Measurements from ENCODE around the gene CYP2A7.
"Not testable (repeated sequence)": the region's sequence is repeated elsewhere in the genome, so short reads cannot be mapped to it uniquely, and the experiment has no call there.

The CYP2A7 gene

DNA sequence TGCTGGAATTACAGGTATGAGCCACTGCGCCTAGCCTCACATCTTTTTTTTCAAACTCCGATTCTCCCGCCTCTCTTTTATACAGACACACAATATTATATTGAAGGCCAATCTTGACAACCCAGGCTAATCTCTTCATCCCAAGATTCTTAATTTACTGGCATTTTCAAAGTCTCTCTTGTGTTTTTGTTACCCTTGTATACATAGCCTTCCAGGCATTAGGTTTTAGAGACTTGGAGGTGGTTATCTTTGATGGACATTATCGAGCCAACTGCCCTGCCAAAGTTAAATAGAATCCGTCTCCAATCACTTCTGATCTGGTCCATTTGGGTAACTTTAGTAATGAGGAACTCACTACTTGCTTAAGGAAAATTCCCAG lies 14.4 kb upstream of the CYP2A7 start:
- no peak overlapping the region for H3K4me3 ChIP-seq (ENCODE audit: low read depth, low read length)
- TF ChIP-seq, protein P1, sequence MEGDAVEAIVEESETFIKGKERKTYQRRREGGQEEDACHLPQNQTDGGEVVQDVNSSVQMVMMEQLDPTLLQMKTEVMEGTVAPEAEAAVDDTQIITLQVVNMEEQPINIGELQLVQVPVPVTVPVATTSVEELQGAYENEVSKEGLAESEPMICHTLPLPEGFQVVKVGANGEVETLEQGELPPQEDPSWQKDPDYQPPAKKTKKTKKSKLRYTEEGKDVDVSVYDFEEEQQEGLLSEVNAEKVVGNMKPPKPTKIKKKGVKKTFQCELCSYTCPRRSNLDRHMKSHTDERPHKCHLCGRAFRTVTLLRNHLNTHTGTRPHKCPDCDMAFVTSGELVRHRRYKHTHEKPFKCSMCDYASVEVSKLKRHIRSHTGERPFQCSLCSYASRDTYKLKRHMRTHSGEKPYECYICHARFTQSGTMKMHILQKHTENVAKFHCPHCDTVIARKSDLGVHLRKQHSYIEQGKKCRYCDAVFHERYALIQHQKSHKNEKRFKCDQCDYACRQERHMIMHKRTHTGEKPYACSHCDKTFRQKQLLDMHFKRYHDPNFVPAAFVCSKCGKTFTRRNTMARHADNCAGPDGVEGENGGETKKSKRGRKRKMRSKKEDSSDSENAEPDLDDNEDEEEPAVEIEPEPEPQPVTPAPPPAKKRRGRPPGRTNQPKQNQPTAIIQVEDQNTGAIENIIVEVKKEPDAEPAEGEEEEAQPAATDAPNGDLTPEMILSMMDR (IDR thresholded peaks at IDR 0.05; ENCODE audit: control insufficient read depth, extremely low read depth, insufficient read depth), result no peak
- DNase-seq (ENCODE audit: low read depth), result no peak

DNA sequence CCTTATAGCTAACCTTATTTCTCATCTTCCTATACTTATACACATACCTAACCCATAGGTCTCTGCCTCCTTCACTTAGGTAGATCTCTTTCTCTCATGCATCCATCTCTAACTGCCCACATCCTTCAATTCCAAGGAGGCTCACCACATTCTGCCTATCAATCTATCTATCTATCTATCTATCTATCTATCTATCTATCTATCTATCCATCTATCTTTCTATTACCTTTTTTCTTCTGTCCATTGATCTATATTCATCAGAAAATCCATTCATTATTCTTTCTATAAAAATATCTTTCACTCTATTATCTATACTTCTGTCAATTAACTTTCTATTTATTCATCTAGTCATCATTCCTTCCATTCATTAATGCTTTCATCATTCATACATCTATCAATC lies 11.1 kb upstream of the CYP2A7 start:
- TF ChIP-seq, protein P1 (IDR thresholded peaks at IDR 0.05; ENCODE audit: control insufficient read depth, extremely low read depth, insufficient read depth), result no peak
- DNase-seq (ENCODE audit: low read depth), result no peak
- H3K4me3 ChIP-seq (ENCODE audit: low read depth, low read length), result no peak overlapping the region

DNA sequence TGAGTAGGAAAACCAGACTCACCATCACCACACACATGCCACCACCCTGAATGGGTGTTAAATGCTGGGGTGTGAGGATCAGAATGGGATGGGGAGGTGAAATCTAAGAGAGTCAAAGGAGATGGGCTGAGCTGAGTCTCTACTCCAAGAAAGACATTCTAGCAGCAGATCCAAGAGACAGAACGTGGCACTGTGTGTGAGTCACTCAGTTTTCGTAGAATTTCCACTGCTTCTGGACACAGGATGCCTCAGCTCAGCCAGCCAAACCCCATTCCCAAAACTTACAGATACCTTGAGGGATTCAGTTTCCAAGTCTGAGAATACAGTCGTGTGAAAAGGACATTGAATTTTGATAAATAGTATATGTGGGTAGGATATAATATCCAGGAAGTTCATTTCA lies 7.3 kb upstream of the CYP2A7 start:
- TF ChIP-seq, protein P1 (IDR thresholded peaks at IDR 0.05; ENCODE audit: control insufficient read depth, extremely low read depth, insufficient read depth), result no peak
- H3K4me3 ChIP-seq (ENCODE audit: low read depth, low read length), result no peak overlapping the region
- no peak for DNase-seq (ENCODE audit: low read depth)

DNA sequence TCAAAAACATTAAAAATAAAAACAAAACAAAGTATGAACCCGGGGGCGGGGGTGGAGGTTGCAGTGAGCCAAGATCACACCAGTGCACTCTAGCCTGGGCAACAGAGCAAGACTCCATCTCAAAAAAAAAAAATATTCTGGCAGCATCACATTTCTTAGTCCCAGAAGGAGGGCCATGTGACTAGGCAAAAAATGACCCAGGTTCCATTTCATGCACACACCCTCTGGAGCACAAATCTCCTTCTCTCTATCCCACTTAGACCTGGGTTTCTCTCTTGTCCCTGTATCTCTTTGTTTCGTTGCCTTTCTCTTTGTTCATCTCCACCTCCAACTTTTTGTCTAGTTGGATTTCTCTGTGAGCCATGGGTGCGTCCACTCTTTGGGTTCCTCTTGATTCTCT lies 6.2 kb upstream of the CYP2A7 start:
- TF ChIP-seq, protein P1 (IDR thresholded peaks at IDR 0.05; ENCODE audit: control insufficient read depth, extremely low read depth, insufficient read depth), result no peak
- no peak for DNase-seq (ENCODE audit: low read depth)
- no peak overlapping the region for H3K4me3 ChIP-seq (ENCODE audit: low read depth, low read length)

DNA sequence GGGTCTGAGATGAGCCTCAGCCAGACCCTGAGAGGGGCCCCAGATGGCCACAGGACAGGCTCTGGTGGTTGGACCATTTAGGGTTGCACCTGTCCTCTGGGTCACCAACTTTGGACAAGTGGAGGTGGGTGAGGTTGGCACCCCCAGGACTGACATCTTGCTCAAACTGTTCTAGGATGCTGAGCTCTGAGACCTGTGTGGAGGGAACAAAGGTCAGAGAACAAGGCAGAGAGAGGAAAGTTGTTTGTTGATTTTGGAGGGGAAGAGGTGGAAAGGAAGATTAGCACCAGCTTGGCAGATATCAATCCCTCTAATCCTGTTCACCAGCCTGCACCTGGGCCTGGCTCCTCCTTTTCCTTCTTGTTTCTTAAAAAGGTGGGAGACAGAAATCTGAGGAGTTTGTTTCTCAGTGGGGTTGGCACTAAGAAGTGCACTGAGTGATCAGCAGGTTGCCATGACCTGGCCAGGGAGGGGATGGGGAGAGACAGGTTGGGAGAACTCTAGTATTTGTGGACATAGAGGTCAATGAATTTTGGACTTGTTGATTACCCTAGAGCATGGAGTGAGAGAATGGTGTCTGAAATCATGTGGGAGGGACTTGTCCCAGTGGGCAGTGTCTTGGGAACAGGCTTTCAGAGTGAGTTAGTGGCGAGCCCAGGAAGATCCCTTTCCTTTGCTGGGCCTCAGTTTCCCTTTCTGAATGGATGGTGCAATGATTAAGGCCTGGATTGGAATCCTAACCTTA lies 2.3 kb upstream of the CYP2A7 start:
- not testable (repeated sequence) for DNase-seq (ENCODE audit: low read depth); H3K4me3 ChIP-seq (ENCODE audit: low read depth, low read length)

DNA sequence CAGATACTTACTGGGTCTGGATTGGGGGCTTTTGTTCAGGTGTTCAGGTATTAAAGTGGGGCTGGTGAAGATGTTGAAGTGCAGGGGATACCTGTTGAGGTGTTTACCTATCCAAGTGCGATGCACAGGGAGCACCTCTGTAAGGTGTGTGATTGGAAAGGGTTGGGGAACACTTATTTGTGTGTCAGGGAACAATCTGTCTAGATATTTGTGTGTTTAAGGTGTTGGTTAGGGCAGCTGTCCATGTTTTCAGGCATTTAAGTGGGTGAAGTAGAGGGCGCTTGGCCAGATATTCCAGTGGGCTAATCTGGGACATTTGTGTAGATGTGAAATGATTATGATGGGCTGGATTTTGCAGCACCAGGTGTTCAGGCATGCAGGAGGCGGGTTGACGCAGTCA lies 2.7 kb downstream of the CYP2A7 start:
- not testable (repeated sequence) for H3K4me3 ChIP-seq (ENCODE audit: low read depth, low read length); DNase-seq (ENCODE audit: low read depth)

DNA sequence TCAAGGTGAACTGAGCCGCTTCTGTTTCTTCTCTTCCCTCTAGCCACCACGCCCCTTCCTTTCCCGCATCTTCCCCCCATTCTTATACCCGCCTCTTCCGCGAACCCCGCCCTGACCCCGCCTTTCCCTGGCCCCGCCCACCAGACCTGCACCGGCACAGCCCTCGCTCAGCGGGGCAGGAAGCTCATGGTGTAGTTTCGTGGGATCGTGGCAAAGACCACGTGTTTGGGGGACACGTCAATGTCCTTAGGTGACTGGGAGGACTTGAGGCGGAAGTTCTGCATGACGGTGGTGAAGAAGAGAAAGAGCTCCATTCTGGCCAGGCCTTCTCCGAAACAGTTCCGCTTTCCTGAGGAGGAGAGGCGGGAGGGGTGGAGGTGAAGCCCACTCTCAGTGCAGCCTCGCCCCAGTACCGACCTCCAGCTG lies 6.5 kb downstream of the CYP2A7 start:
- DNase-seq (ENCODE audit: low read depth); H3K4me3 ChIP-seq (ENCODE audit: low read depth, low read length): not testable (repeated sequence)

DNA sequence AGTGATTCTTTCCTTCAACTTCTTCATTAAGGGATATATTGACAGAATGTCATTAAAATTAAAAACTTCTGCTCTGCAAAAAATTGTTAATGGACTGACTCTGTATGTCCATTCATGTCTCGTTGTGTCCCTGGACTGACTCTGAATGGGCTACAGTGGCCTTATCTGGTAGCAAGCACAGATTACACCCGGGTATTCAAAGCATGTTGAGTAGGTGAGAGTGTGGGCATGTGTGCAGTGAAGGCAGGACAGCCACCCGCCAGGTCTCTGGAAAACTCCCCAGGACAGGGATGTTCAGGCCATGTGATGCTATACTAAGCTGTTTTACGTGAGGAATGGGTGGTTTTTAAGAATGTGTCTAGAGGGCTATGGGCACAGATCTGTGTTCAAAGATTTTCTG lies 7.2 kb downstream of the CYP2A7 start:
- DNase-seq (ENCODE audit: low read depth); H3K4me3 ChIP-seq (ENCODE audit: low read depth, low read length): not testable (repeated sequence)

DNA sequence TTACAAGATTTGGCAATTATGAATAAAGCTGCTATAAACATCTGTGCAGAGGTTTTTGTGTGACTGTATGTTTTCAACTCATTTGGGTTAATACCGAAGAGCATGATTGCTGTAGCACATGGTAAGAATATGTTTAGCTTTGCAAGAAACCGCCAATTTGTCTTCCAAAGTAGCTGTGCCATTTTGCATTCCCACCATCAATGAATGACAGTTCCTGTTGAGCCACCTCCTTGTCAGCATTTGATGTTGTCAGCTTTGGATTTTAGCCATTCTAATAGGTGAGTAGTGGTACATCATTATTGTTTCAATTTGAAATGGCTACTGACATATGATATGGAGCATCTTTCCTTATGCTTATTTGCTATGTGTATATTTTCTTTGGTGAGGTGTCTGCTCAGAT lies 8.2 kb downstream of the CYP2A7 start:
- H3K4me3 ChIP-seq (ENCODE audit: low read depth, low read length); DNase-seq (ENCODE audit: low read depth): not testable (repeated sequence)

DNA sequence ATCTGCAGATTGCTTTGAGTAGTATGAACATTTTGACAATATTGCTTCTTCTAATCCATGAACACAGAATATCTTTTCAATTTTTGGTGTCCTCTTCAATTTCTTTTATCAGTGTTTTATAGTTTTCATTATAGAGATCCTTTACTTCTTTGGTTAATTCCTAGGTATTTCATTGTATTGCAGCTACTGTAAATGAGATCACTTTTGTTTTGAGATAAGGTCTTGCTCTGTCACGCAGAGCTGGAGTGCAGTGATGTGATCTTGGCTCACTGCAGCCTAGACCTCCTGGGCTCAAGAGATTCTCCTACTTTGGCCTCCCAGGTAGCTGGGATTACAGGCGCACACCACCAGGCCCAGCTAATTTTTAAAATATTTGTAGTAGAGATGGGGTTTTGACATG lies 9.8 kb downstream of the CYP2A7 start:
- TF ChIP-seq, protein P1 (IDR thresholded peaks at IDR 0.05; ENCODE audit: control insufficient read depth, extremely low read depth, insufficient read depth), result no peak
- no peak overlapping the region for H3K4me3 ChIP-seq (ENCODE audit: low read depth, low read length)
- no peak for DNase-seq (ENCODE audit: low read depth)
